Measurements from ENCODE around the gene GBE1.

DNA sequence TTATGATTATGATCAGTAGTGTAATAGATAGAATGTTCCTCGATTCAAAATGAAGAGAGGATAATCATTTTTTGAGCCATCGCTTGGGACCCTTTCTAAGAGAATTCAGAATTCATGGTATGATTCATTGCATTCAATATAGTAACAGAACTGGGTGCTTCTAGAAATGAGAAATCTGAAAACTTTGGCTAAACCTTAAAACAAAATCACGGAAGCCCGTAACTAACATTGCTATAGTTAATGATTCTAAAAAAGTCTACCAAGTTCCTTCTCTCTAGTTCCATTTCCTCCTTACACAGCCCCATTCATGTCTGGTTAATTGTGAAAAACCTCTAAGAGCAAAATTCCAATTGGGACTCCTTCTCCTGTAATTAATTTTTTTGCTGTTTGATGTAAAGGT, 217.1 kb downstream of the GBE1 start:
- TF ChIP-seq, protein P1, sequence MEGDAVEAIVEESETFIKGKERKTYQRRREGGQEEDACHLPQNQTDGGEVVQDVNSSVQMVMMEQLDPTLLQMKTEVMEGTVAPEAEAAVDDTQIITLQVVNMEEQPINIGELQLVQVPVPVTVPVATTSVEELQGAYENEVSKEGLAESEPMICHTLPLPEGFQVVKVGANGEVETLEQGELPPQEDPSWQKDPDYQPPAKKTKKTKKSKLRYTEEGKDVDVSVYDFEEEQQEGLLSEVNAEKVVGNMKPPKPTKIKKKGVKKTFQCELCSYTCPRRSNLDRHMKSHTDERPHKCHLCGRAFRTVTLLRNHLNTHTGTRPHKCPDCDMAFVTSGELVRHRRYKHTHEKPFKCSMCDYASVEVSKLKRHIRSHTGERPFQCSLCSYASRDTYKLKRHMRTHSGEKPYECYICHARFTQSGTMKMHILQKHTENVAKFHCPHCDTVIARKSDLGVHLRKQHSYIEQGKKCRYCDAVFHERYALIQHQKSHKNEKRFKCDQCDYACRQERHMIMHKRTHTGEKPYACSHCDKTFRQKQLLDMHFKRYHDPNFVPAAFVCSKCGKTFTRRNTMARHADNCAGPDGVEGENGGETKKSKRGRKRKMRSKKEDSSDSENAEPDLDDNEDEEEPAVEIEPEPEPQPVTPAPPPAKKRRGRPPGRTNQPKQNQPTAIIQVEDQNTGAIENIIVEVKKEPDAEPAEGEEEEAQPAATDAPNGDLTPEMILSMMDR (IDR thresholded peaks at IDR 0.05; ENCODE audit: insufficient read depth, low read length, poor library complexity, severe bottlenecking), result no peak
- no peak for TF ChIP-seq EZH2phosphoT487 (conservative IDR thresholded peaks at IDR 0.05; ENCODE audit: low read length)

Data from SU-DHL-6 (cell line).